B cell (primary cell): ENCODE data around the gene TANC1.

Experiments
- EZH2 ChIP-seq: IDR thresholded peaks from 2 replicates; pipeline ENCODE4 v1.6.1; 2012; ENCODE audit warnings: borderline replicate concordance, low read depth, mild to moderate bottlenecking, moderate library complexity, low read length; ENCODE audit not compliant: insufficient read depth, poor library complexity, severe bottlenecking
- TF ChIP-seq, protein P1 (sequence below): fragments of 200-600 bp; IDR thresholded peaks from one replicate; pipeline ENCODE4 v1.8.0; 2022; ENCODE audit warnings: antibody characterized with exemption, mild to moderate bottlenecking

DNA sequence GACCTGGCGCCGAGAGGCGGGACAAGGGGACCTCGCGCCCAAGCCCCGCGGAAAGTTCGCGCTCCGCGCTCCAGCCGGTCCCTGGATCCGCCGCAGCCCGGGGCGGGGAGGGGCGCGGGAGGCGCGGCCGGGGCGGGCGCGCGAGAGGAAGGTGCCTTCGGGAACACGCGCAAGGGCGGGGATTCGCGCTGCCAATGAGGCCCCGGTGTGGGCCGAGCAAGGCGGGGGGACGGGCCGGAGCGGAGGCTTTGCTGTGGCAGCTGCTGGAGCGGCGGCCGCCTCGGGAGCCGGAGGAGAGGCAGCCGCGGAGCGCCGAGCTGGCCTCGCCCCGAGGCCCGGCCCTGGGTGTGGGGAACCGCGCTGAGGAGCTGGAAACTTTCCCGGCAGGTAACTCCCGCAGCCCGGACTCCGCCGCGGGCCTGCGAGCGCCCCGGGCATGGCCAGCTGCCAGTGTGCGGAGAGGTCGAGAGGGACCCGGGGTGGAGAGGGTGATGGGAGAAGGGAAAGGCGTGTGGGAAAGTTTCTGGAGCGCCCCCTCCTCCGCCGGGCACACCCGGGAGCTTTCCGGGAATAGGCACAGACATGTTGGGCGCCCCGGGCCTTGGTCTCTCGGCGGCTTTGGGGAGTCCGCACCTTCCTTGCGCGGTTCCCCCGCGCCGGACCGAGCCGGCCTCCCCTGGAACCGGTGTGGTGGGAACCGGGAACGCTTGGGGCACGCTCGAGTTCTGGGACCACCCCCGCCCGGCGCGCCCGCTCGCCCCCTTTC lies at the start of gene TANC1:
- TF ChIP-seq, protein P1, sequence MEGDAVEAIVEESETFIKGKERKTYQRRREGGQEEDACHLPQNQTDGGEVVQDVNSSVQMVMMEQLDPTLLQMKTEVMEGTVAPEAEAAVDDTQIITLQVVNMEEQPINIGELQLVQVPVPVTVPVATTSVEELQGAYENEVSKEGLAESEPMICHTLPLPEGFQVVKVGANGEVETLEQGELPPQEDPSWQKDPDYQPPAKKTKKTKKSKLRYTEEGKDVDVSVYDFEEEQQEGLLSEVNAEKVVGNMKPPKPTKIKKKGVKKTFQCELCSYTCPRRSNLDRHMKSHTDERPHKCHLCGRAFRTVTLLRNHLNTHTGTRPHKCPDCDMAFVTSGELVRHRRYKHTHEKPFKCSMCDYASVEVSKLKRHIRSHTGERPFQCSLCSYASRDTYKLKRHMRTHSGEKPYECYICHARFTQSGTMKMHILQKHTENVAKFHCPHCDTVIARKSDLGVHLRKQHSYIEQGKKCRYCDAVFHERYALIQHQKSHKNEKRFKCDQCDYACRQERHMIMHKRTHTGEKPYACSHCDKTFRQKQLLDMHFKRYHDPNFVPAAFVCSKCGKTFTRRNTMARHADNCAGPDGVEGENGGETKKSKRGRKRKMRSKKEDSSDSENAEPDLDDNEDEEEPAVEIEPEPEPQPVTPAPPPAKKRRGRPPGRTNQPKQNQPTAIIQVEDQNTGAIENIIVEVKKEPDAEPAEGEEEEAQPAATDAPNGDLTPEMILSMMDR, result no peak
- no peak for TF ChIP-seq EZH2
